HEK293T (cell line): Measurements from ENCODE around the gene SMPD3.

Source experiments
- BHLHE40 ChIP-seq: fragments of 450-650 bp; IDR thresholded peaks from 2 replicates; pipeline ENCODE4 v1.6.1; 2016; ENCODE audit warnings: mild to moderate bottlenecking, moderate library complexity, borderline replicate concordance
- FOXM1 ChIP-seq: fragments of 450-650 bp; IDR thresholded peaks from 2 replicates; pipeline ENCODE4 v1.6.1; 2017; ENCODE audit warnings: mild to moderate bottlenecking, borderline replicate concordance
- SUZ12 ChIP-seq: fragments of 450-650 bp; IDR thresholded peaks from 2 replicates; pipeline ENCODE4 v1.6.1; 2016; ENCODE audit warnings: mild to moderate bottlenecking

GRCh38 chr16:68421076-68421475 lies 27.2 kb downstream of the SMPD3 start:
- TF ChIP-seq FOXM1, result no peak
- TF ChIP-seq BHLHE40, result no peak
- TF ChIP-seq SUZ12, result no peak
